ENCODE measurements around the gene CUL3.

The CUL3 gene

GRCh38 chr2:224442071-224442967 is 142.8 kb downstream of the CUL3 start:
- Histone ChIP-seq H3K27me3 (ENCODE audit: control insufficient read depth, insufficient read depth, low read length) (no peaks in the 10 kb centered on the region), H3K4me3 (ENCODE audit: low read depth, low read length) (no peak overlapping the region), H3K4me1 (ENCODE audit: control insufficient read depth, insufficient read depth, low read length) (no peaks in the 10 kb centered on the region), H3K9ac (ENCODE audit: low read depth, low read length) (no peak overlapping the region), H3K27ac (ENCODE audit: low read depth, low read length) (no peak overlapping the region), H3K9me3 (ENCODE audit: control insufficient read depth, insufficient read depth, low read length) (no peaks in the 10 kb centered on the region), H3K36me3 (ENCODE audit: control insufficient read depth, insufficient read depth, low read length) (no peaks in the 10 kb centered on the region)

- H3K27ac ChIP-seq (ENCODE audit: low read depth, low read length): no peak overlapping the region
- H3K9ac ChIP-seq (ENCODE audit: low read depth, low read length): no peak overlapping the region
- no peaks in the 10 kb centered on the region for H3K4me1 ChIP-seq (ENCODE audit: control insufficient read depth, insufficient read depth, low read length)
- no peak overlapping the region for H3K4me3 ChIP-seq (ENCODE audit: low read depth, low read length)
- no peaks in the 10 kb centered on the region for H3K36me3 ChIP-seq (ENCODE audit: control insufficient read depth, insufficient read depth, low read length)
- no peaks in the 10 kb centered on the region for H3K9me3 ChIP-seq (ENCODE audit: control insufficient read depth, insufficient read depth, low read length)
- no peaks in the 10 kb centered on the region for H3K27me3 ChIP-seq (ENCODE audit: control insufficient read depth, insufficient read depth, low read length)
Measured at GRCh38 chr2:224440988-224441387, 144.2 kb downstream of the CUL3 start.

- Histone ChIP-seq H3K9me3 (ENCODE audit: control insufficient read depth, insufficient read depth, low read length) (no peaks in the 10 kb centered on the region), H3K4me1 (ENCODE audit: control insufficient read depth, insufficient read depth, low read length) (peaks cover 10% of the 10 kb centered on the region), H3K4me3 (ENCODE audit: low read depth, low read length) (no peak overlapping the region), H3K9ac (ENCODE audit: low read depth, low read length) (no peak overlapping the region), H3K27ac (ENCODE audit: low read depth, low read length) (no peak overlapping the region), H3K36me3 (ENCODE audit: control insufficient read depth, insufficient read depth, low read length) (no peaks in the 10 kb centered on the region), H3K27me3 (ENCODE audit: control insufficient read depth, insufficient read depth, low read length) (no peaks in the 10 kb centered on the region)
Measured at GRCh38 chr2:224438726-224439125, 146.4 kb downstream of the CUL3 start.

DNA sequence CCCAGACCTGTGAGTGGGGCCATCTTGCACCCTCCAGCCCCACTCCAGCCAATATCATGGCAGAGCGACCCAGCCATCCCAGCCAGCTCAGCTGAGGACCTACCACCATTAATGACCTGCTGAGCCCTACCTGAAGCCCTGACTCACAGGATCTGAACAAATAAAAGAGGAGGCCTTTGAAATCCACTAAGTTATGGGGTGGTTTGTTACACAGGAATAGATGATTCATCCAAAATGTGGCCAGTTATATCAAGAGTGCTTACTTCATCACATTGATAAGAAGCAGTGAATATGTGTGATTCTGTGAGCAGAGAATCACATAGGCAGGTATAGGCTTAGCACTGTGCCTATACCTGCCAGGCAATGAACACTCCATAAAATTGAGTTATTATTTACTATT is 148.5 kb downstream of the CUL3 start:
- H3K4me3 ChIP-seq (ENCODE audit: low read depth, low read length): no peak overlapping the region
- no peak overlapping the region for H3K9ac ChIP-seq (ENCODE audit: low read depth, low read length)
- peaks cover 11% of the 10 kb centered on the region for H3K4me1 ChIP-seq (ENCODE audit: control insufficient read depth, insufficient read depth, low read length)

DNA sequence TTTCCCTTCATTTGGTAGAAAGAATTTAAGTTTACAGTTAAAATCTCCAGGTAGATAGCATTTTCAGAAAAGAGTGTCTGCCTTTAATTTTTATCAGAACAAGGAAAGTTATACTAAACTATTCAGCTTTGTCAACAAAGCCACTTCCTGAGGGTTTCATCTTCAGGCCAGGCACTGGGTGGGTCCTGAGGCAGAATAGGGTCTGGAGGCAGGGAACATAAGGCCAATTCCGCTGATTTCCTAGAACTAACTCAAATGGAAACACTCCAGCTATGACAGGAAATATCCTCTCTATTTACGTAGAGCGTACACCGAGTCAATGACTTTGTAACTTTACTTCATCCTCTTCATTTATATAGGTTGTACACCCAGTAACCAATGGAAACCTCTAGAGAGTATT is 150.5 kb downstream of the CUL3 start:
- H3K9ac ChIP-seq (ENCODE audit: low read depth, low read length): no peak overlapping the region
- H3K4me1 ChIP-seq (ENCODE audit: control insufficient read depth, insufficient read depth, low read length): peaks cover 11% of the 10 kb centered on the region
- no peaks in the 10 kb centered on the region for H3K27me3 ChIP-seq (ENCODE audit: control insufficient read depth, insufficient read depth, low read length)
- no peak overlapping the region for H3K4me3 ChIP-seq (ENCODE audit: low read depth, low read length)
- no peaks in the 10 kb centered on the region for H3K36me3 ChIP-seq (ENCODE audit: control insufficient read depth, insufficient read depth, low read length)
- H3K27ac ChIP-seq (ENCODE audit: low read depth, low read length): no peak overlapping the region
- peaks cover 24% of the 10 kb centered on the region for H3K9me3 ChIP-seq (ENCODE audit: control insufficient read depth, insufficient read depth, low read length)

More for the DNA sequence above, 148.5 kb downstream of the CUL3 start:
- H3K27me3 ChIP-seq (ENCODE audit: control insufficient read depth, insufficient read depth, low read length): no peaks in the 10 kb centered on the region
- H3K27ac ChIP-seq (ENCODE audit: low read depth, low read length): no peak overlapping the region
- H3K9me3 ChIP-seq (ENCODE audit: control insufficient read depth, insufficient read depth, low read length): peaks cover 8% of the 10 kb centered on the region; the same call in 1 of the 2 replicates
- H3K36me3 ChIP-seq (ENCODE audit: control insufficient read depth, insufficient read depth, low read length): no peaks in the 10 kb centered on the region

DNA sequence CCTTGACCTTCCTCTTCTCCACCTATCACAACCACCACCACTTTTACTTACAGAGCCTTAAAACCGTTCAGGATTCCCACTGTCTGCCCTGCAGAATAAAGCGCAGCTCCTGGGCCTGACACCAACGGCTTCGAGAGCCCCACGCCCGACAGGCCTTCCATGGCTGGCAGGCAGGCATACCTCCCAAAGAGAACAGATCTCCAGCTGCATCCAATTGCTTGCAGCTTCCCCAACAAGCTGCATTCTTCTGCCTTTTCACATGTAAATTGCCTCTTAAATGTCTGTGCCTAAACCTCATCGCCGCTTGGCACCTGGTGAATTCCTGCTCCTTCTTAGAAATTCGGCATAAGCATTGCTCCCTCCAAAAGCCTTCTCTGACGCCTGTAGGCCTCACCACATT is 151.7 kb downstream of the CUL3 start:
- Histone ChIP-seq H3K9me3 (ENCODE audit: control insufficient read depth, insufficient read depth, low read length) (peaks cover 27% of the 10 kb centered on the region), H3K36me3 (ENCODE audit: control insufficient read depth, insufficient read depth, low read length) (no peaks in the 10 kb centered on the region), H3K9ac (ENCODE audit: low read depth, low read length) (no peak overlapping the region; the same call in 1 of the 2 replicates), H3K27me3 (ENCODE audit: control insufficient read depth, insufficient read depth, low read length) (no peaks in the 10 kb centered on the region), H3K4me3 (ENCODE audit: low read depth, low read length) (no peak overlapping the region), H3K27ac (ENCODE audit: low read depth, low read length) (peak overlapping the region; percentile 89), H3K4me1 (ENCODE audit: control insufficient read depth, insufficient read depth, low read length) (peaks cover 11% of the 10 kb centered on the region)

- Histone ChIP-seq H3K36me3 (ENCODE audit: control insufficient read depth, insufficient read depth, low read length) (no peaks in the 10 kb centered on the region), H3K4me3 (ENCODE audit: low read depth, low read length) (no peak overlapping the region; the same call in 1 of the 2 replicates), H3K9me3 (ENCODE audit: control insufficient read depth, insufficient read depth, low read length) (peaks cover 27% of the 10 kb centered on the region), H3K4me1 (ENCODE audit: control insufficient read depth, insufficient read depth, low read length) (peaks cover 11% of the 10 kb centered on the region), H3K27ac (ENCODE audit: low read depth, low read length) (no peak overlapping the region), H3K27me3 (ENCODE audit: control insufficient read depth, insufficient read depth, low read length) (no peaks in the 10 kb centered on the region), H3K9ac (ENCODE audit: low read depth, low read length) (no peak overlapping the region)
Measured at GRCh38 chr2:224432003-224432579, 153.1 kb downstream of the CUL3 start.

DNA sequence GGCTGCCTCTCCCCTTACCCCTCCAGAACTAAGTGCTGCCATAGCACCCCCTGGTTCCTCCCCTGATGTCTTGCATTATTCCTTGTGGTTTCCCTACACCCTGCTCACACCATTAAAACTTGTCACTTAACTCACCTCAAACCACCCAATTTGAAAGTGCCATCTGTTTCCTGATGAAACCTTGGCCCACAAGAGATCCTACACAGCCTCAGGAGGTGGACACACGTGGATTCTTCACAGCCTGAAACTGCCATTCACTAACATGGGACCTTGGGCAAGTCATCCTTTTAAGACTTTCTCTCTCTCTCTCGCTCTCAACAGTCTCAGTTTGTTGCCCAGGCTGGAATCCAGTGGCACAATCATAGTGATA is 155.7 kb downstream of the CUL3 start:
- Histone ChIP-seq H3K9me3 (ENCODE audit: control insufficient read depth, insufficient read depth, low read length) (peaks cover 27% of the 10 kb centered on the region), H3K36me3 (ENCODE audit: control insufficient read depth, insufficient read depth, low read length) (no peaks in the 10 kb centered on the region), H3K4me3 (ENCODE audit: low read depth, low read length) (no peak overlapping the region), H3K4me1 (ENCODE audit: control insufficient read depth, insufficient read depth, low read length) (peaks cover 9% of the 10 kb centered on the region), H3K27me3 (ENCODE audit: control insufficient read depth, insufficient read depth, low read length) (no peaks in the 10 kb centered on the region), H3K9ac (ENCODE audit: low read depth, low read length) (no peak overlapping the region), H3K27ac (ENCODE audit: low read depth, low read length) (no peak overlapping the region)

- H3K9ac ChIP-seq (ENCODE audit: low read depth, low read length): no peak overlapping the region
- H3K4me1 ChIP-seq (ENCODE audit: control insufficient read depth, insufficient read depth, low read length): peaks cover 3% of the 10 kb centered on the region
- H3K9me3 ChIP-seq (ENCODE audit: control insufficient read depth, insufficient read depth, low read length): peaks cover 27% of the 10 kb centered on the region
- H3K27ac ChIP-seq (ENCODE audit: low read depth, low read length): no peak overlapping the region
- no peak overlapping the region for H3K4me3 ChIP-seq (ENCODE audit: low read depth, low read length)
- H3K27me3 ChIP-seq (ENCODE audit: control insufficient read depth, insufficient read depth, low read length): no peaks in the 10 kb centered on the region
- no peaks in the 10 kb centered on the region for H3K36me3 ChIP-seq (ENCODE audit: control insufficient read depth, insufficient read depth, low read length)
Measured at GRCh38 chr2:224428787-224429440, 156.2 kb downstream of the CUL3 start.

DNA sequence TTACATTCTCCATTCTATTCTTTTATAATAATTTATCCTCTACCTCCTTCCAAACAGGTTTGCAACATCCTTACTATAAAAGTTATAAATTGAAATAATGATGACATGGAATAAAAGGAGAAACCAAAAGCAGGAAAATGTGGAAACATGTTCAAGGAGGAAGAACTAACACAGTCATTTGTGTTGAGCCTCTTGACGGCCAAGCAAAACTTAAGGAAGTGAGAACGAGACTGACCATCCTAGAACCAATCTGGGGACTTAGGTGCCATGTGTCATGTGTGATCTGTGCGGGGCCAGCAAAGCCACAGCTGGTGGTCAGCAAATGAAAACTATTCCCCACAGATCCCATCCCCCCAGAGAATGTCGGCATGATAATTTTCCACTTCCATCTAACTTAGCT is 157.7 kb downstream of the CUL3 start:
- H3K27me3 ChIP-seq (ENCODE audit: control insufficient read depth, insufficient read depth, low read length): no peaks in the 10 kb centered on the region
- H3K27ac ChIP-seq (ENCODE audit: low read depth, low read length): no peak overlapping the region
- no peak overlapping the region for H3K4me3 ChIP-seq (ENCODE audit: low read depth, low read length)
- H3K9ac ChIP-seq (ENCODE audit: low read depth, low read length): no peak overlapping the region
- H3K4me1 ChIP-seq (ENCODE audit: control insufficient read depth, insufficient read depth, low read length): no peaks in the 10 kb centered on the region
- no peaks in the 10 kb centered on the region for H3K36me3 ChIP-seq (ENCODE audit: control insufficient read depth, insufficient read depth, low read length)
- peaks cover 26% of the 10 kb centered on the region for H3K9me3 ChIP-seq (ENCODE audit: control insufficient read depth, insufficient read depth, low read length)

DNA sequence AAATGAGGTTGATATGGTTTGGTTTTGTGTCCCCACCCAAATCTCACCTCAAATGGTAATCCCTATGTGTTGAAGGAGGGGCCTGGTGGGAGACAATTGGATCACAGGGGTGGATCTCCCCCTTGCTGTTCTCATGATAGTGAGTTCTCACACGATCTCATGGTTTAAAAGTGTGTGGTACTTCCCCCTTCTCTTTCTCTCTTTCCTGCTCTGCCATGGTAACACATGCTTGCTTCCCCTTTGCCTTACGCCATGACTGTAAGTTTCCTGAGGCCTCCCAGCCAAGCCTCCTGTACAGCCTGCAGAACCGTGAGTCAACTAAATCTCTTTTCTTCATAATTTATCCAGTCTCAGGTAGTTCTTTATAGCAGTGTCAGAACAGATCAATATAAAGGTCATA is 158.5 kb downstream of the CUL3 start:
- Histone ChIP-seq H3K9ac (ENCODE audit: low read depth, low read length) (no peak overlapping the region), H3K9me3 (ENCODE audit: control insufficient read depth, insufficient read depth, low read length) (peaks cover 19% of the 10 kb centered on the region), H3K27me3 (ENCODE audit: control insufficient read depth, insufficient read depth, low read length) (no peaks in the 10 kb centered on the region), H3K4me1 (ENCODE audit: control insufficient read depth, insufficient read depth, low read length) (no peaks in the 10 kb centered on the region), H3K27ac (ENCODE audit: low read depth, low read length) (no peak overlapping the region), H3K4me3 (ENCODE audit: low read depth, low read length) (no peak overlapping the region), H3K36me3 (ENCODE audit: control insufficient read depth, insufficient read depth, low read length) (no peaks in the 10 kb centered on the region)

Measured in HUES48 (cell line).